Measurements from ENCODE around the gene MAB21L4. TPM values are rescaled to one million over a fixed set of nuclear protein-coding genes. Genes with fewer than 3 reads are reported as not detected.

The MAB21L4 gene
- total and polyA plus RNA-seq, 2 experiments from 2014 or later: not detected

DNA sequence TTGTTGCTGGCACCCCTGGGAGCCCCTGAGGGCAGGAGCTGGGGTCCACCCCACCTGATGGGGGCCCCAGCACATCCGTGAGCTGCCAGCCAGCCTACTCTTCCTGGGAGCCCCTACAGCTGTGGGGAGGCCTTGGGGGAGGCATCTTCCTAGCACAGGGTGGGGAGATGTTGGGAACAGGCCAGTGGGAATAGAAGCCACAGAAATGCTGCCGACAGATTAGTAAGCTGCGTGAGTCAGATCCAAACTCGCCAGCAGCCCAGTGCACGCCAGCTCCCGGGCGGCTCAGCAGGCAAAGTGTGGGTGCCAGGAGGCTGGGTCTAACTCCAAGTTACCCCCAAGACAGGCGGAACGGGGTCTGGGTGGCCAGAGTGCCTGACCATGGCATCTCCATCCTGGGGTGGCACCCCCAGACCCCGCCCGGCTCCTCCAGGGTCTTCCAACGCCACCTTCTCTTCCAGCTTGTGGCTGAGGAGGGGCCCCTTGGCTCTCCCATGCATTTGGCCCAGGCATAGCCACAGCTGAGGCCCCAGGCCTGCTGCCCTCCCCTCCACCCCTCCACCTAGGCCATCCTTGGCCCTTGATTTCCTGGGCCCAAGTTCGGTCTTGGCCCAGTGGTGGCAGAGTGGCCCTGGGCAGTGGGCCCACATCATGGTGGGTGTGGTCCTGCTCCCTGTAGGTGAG is 25.5 kb upstream of the MAB21L4 start:
- Histone ChIP-seq H3K36me3 (ENCODE audit: insufficient read depth) (no peaks in the 10 kb centered on the region), H4K20me1 (replicated peaks; ENCODE audit: insufficient read depth) (no peaks in the 10 kb centered on the region), H2AFZ (no peak overlapping the region), H3K9me2 (ENCODE audit: insufficient read depth) (no peaks in the 10 kb centered on the region), H3K4me2 (no peak overlapping the region), H3K27me3 (ENCODE audit: insufficient read depth) (no peaks in the 10 kb centered on the region), H3F3A (replicated peaks; ENCODE audit: low read depth) (no peaks in the 10 kb centered on the region), H3K79me2 (replicated peaks; ENCODE audit: insufficient read depth) (no peaks in the 10 kb centered on the region), H3K4me1 (ENCODE audit: insufficient read depth) (no peaks in the 10 kb centered on the region; the same call in 1 of the 2 replicates), H3K4me3 (no peak overlapping the region), H3K27ac (ENCODE audit: low read depth) (no peak overlapping the region)
- Mint-ChIP-seq H3K27me3 (ENCODE audit: insufficient read depth, low read depth, poor library complexity) (peaks cover 5% of the 10 kb centered on the region), H3K4me3 (no peak overlapping the region), H3K4me1 (0 out of 3 replicates have a peak, but pooled peaks cover 4% of the 10 kb centered on the region), H3K36me3 (ENCODE audit: low read depth) (no peaks in the 10 kb centered on the region), H3K27ac (no peak overlapping the region), H3K9me3 (no peaks in the 10 kb centered on the region)
- DNase-seq (ENCODE audit: low spot score) (no peak), ATAC-seq (no peak)
- no peak for TF ChIP-seq CREB1 (CRISPR knock-in tag; IDR thresholded peaks at IDR 0.05; ENCODE audit: low read depth)
- TF ChIP-seq, protein P1, sequence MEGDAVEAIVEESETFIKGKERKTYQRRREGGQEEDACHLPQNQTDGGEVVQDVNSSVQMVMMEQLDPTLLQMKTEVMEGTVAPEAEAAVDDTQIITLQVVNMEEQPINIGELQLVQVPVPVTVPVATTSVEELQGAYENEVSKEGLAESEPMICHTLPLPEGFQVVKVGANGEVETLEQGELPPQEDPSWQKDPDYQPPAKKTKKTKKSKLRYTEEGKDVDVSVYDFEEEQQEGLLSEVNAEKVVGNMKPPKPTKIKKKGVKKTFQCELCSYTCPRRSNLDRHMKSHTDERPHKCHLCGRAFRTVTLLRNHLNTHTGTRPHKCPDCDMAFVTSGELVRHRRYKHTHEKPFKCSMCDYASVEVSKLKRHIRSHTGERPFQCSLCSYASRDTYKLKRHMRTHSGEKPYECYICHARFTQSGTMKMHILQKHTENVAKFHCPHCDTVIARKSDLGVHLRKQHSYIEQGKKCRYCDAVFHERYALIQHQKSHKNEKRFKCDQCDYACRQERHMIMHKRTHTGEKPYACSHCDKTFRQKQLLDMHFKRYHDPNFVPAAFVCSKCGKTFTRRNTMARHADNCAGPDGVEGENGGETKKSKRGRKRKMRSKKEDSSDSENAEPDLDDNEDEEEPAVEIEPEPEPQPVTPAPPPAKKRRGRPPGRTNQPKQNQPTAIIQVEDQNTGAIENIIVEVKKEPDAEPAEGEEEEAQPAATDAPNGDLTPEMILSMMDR (conservative IDR thresholded peaks at IDR 0.05; ENCODE audit: low read depth in 2 of 2): no peak
- no peak for TF ChIP-seq STAT1 (IDR thresholded peaks at IDR 0.05; ENCODE audit: unreplicated experiment)
- TF ChIP-seq EZH2 (IDR thresholded peaks at IDR 0.05; ENCODE audit: low read depth, unreplicated experiment): no peak
- TF ChIP-seq NANOG (IDR thresholded peaks at IDR 0.05; ENCODE audit: borderline replicate concordance): no peak

DNA sequence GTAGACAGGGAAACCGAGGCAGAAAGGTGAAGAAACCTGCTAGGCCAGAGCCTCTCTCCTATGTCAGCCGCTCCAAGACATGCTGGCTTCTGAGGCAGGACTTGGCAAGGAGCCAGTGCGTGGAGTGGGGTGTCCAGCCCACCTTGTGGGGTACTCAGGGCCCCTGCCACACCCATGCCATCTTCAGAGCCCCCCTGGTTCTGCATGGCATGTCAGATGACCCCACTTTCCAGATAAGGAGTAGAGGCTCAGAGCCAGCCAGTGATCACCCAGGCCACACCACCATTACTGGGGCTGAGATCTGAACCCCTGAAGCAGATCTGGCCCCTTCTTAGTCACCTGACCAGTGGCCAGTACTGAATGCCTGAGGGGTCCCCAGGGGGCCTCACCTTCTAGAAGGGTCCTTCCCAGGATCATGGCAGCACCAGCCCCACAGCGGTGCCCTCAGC is 24.9 kb upstream of the MAB21L4 start:
- H3K79me2 ChIP-seq (replicated peaks; ENCODE audit: insufficient read depth): no peaks in the 10 kb centered on the region
- no peak overlapping the region for H3K27ac Mint-ChIP-seq
- H3K27me3 Mint-ChIP-seq (ENCODE audit: insufficient read depth, low read depth, poor library complexity): peaks cover 5% of the 10 kb centered on the region
- H3K4me3 Mint-ChIP-seq: no peak overlapping the region
- H3K36me3 ChIP-seq (ENCODE audit: insufficient read depth): no peaks in the 10 kb centered on the region
- no peak overlapping the region for H2AFZ ChIP-seq
- no peak for ATAC-seq
- no peaks in the 10 kb centered on the region for H3K36me3 Mint-ChIP-seq (ENCODE audit: low read depth)
- no peak overlapping the region for H3K4me2 ChIP-seq
- no peaks in the 10 kb centered on the region for H3K9me2 ChIP-seq (ENCODE audit: insufficient read depth)
- H3K9me3 Mint-ChIP-seq: no peaks in the 10 kb centered on the region
- no peaks in the 10 kb centered on the region for H4K20me1 ChIP-seq (replicated peaks; ENCODE audit: insufficient read depth)
- H3F3A ChIP-seq (replicated peaks; ENCODE audit: low read depth): no peaks in the 10 kb centered on the region
- TF ChIP-seq EZH2phosphoT487 (IDR thresholded peaks at IDR 0.05; ENCODE audit: unreplicated experiment): no peak
- H3K4me3 ChIP-seq: no peak overlapping the region
- 0 out of 3 replicates have a peak, but pooled peaks cover 4% of the 10 kb centered on the region for H3K4me1 Mint-ChIP-seq
- H3K4me1 ChIP-seq (ENCODE audit: insufficient read depth): no peaks in the 10 kb centered on the region; the same call in 1 of the 2 replicates
- no peak overlapping the region for H3K27ac ChIP-seq (ENCODE audit: low read depth)
- no peak for DNase-seq (ENCODE audit: low spot score)
- H3K27me3 ChIP-seq (ENCODE audit: insufficient read depth): no peaks in the 10 kb centered on the region

Measured in GM23338 (cell line).